Measurements from ENCODE around the gene RNASE11. TPM values are rescaled to one million over a fixed set of nuclear protein-coding genes. Genes with fewer than 3 reads are reported as not detected.

The RNASE11 gene
- total and polyA plus RNA-seq, 10 of the 15 experiments (the other 5 are each of a cell fraction or from before 2014, with no cell fraction given), result not detected

DNA sequence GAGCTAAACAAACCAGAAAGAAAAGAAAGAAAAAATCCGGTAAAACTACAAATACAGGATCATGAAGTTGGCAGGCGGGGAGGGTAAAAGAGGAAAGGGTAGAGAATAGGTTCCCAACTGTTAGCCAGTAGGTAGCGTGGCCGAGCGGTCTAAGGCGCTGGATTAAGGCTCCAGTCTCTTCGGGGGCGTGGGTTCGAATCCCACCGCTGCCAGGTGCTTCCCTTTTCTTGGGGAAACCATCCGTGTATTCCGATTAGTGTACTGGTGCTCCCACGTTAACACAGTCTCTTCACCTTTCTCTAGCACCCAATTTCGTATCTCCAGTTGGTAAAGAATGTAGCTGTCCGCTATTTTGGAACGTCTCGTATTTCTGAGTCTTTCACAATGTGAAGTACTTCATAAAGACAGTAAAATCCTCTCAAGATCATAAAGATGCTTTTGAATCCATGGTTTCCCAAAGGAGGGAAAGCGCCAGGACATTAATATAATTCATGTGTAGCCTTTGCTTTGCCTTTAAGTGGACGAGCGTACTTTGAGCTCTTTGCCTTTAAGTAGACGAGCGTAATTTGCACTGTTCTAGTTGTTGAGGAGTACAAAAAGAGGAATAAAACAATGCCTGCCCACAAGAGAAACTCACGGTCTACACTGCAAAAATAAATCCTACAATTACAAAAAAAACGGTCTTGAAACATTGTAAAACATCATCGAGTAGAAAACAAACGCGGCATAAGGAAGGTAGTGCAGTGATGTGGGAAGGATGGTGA is 22.4 kb upstream of the RNASE11 start (continued):
- TF ChIP-seq, protein P1, sequence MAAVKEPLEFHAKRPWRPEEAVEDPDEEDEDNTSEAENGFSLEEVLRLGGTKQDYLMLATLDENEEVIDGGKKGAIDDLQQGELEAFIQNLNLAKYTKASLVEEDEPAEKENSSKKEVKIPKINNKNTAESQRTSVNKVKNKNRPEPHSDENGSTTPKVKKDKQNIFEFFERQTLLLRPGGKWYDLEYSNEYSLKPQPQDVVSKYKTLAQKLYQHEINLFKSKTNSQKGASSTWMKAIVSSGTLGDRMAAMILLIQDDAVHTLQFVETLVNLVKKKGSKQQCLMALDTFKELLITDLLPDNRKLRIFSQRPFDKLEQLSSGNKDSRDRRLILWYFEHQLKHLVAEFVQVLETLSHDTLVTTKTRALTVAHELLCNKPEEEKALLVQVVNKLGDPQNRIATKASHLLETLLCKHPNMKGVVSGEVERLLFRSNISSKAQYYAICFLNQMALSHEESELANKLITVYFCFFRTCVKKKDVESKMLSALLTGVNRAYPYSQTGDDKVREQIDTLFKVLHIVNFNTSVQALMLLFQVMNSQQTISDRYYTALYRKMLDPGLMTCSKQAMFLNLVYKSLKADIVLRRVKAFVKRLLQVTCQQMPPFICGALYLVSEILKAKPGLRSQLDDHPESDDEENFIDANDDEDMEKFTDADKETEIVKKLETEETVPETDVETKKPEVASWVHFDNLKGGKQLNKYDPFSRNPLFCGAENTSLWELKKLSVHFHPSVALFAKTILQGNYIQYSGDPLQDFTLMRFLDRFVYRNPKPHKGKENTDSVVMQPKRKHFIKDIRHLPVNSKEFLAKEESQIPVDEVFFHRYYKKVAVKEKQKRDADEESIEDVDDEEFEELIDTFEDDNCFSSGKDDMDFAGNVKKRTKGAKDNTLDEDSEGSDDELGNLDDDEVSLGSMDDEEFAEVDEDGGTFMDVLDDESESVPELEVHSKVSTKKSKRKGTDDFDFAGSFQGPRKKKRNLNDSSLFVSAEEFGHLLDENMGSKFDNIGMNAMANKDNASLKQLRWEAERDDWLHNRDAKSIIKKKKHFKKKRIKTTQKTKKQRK (IDR thresholded peaks at IDR 0.05; ENCODE audit: low read depth, low read length), result no peak
- TF ChIP-seq, protein P2, sequence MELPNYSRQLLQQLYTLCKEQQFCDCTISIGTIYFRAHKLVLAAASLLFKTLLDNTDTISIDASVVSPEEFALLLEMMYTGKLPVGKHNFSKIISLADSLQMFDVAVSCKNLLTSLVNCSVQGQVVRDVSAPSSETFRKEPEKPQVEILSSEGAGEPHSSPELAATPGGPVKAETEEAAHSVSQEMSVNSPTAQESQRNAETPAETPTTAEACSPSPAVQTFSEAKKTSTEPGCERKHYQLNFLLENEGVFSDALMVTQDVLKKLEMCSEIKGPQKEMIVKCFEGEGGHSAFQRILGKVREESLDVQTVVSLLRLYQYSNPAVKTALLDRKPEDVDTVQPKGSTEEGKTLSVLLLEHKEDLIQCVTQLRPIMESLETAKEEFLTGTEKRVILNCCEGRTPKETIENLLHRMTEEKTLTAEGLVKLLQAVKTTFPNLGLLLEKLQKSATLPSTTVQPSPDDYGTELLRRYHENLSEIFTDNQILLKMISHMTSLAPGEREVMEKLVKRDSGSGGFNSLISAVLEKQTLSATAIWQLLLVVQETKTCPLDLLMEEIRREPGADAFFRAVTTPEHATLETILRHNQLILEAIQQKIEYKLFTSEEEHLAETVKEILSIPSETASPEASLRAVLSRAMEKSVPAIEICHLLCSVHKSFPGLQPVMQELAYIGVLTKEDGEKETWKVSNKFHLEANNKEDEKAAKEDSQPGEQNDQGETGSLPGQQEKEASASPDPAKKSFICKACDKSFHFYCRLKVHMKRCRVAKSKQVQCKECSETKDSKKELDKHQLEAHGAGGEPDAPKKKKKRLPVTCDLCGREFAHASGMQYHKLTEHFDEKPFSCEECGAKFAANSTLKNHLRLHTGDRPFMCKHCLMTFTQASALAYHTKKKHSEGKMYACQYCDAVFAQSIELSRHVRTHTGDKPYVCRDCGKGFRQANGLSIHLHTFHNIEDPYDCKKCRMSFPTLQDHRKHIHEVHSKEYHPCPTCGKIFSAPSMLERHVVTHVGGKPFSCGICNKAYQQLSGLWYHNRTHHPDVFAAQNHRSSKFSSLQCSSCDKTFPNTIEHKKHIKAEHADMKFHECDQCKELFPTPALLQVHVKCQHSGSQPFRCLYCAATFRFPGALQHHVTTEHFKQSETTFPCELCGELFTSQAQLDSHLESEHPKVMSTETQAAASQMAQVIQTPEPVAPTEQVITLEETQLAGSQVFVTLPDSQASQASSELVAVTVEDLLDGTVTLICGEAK (IDR thresholded peaks at IDR 0.05; ENCODE audit: borderline replicate concordance), result peak; percentile 70; the same call in 1 of the 2 replicates
- TF ChIP-seq, protein P3, sequence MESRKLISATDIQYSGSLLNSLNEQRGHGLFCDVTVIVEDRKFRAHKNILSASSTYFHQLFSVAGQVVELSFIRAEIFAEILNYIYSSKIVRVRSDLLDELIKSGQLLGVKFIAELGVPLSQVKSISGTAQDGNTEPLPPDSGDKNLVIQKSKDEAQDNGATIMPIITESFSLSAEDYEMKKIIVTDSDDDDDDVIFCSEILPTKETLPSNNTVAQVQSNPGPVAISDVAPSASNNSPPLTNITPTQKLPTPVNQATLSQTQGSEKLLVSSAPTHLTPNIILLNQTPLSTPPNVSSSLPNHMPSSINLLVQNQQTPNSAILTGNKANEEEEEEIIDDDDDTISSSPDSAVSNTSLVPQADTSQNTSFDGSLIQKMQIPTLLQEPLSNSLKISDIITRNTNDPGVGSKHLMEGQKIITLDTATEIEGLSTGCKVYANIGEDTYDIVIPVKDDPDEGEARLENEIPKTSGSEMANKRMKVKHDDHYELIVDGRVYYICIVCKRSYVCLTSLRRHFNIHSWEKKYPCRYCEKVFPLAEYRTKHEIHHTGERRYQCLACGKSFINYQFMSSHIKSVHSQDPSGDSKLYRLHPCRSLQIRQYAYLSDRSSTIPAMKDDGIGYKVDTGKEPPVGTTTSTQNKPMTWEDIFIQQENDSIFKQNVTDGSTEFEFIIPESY (IDR thresholded peaks at IDR 0.05), result no peak
- TF ChIP-seq IKZF1 (conservative IDR thresholded peaks at IDR 0.05) (no peak), MEF2B (IDR thresholded peaks at IDR 0.05; ENCODE audit: partially characterized antibody, poor library complexity, severe bottlenecking) (no peak), NFYA (IDR thresholded peaks at IDR 0.05; ENCODE audit: borderline replicate concordance, low read depth, low read length) (no peak), NR2C2 (IDR thresholded peaks at IDR 0.05; ENCODE audit: borderline replicate concordance, control insufficient read depth, insufficient read length, low read depth) (no peak), ZNF24 (IDR thresholded peaks at IDR 0.05) (peak; percentile 99), CREB1 (IDR thresholded peaks at IDR 0.05; ENCODE audit: low read depth) (peak; percentile 24; the same call in 1 of the 2 replicates), CBFB (IDR thresholded peaks at IDR 0.05; ENCODE audit: low read depth) (no peak), BMI1 (IDR thresholded peaks at IDR 0.05; ENCODE audit: borderline replicate concordance) (no peak), SIX5 (IDR thresholded peaks at IDR 0.05; ENCODE audit: low read depth, low read length, severe bottlenecking) (no peak), RCOR1 (conservative IDR thresholded peaks at IDR 0.05; ENCODE audit: low read depth, low read length) (0 out of 2 replicates have a peak, but pooled peaks have one; percentile 1), CEBPB (IDR thresholded peaks at IDR 0.05; ENCODE audit: borderline replicate concordance in 1 of 2, low read depth in 2 of 2, low read length in 2 of 2) (no peak), RB1 (IDR thresholded peaks at IDR 0.05; ENCODE audit: borderline replicate concordance) (0 out of 2 replicates have a peak, but pooled peaks have one; percentile 20), MTA2 (IDR thresholded peaks at IDR 0.05; ENCODE audit: low read depth) (no peak)
- TF ChIP-seq, protein P4, sequence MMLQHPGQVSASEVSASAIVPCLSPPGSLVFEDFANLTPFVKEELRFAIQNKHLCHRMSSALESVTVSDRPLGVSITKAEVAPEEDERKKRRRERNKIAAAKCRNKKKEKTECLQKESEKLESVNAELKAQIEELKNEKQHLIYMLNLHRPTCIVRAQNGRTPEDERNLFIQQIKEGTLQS (IDR thresholded peaks at IDR 0.05; ENCODE audit: borderline replicate concordance, extremely low read depth, low read depth, low read length), result no peak
